Measurements from ENCODE around the gene FRS2.

The FRS2 gene

GRCh38 chr12:69475237-69475975, 5.2 kb downstream of the FRS2 start:
- no peak for TF ChIP-seq GATA3 (IDR thresholded peaks at IDR 0.05; ENCODE audit: low read depth, low read length)
- no peak for TF ChIP-seq GATA2 (IDR thresholded peaks at IDR 0.05; ENCODE audit: low read depth, low read length)

GRCh38 chr12:69476276-69477017, 6.3 kb downstream of the FRS2 start:
- TF ChIP-seq GATA3 (IDR thresholded peaks at IDR 0.05; ENCODE audit: low read depth, low read length) = no peak
- TF ChIP-seq GATA2 (IDR thresholded peaks at IDR 0.05; ENCODE audit: low read depth, low read length) = no peak

- no peak for TF ChIP-seq GATA2 (IDR thresholded peaks at IDR 0.05; ENCODE audit: low read depth, low read length)
- TF ChIP-seq GATA3 (IDR thresholded peaks at IDR 0.05; ENCODE audit: low read depth, low read length) = no peak
Observed at GRCh38 chr12:69479675-69480074, 9.5 kb downstream of the FRS2 start.

GRCh38 chr12:69480698-69481097, 10.5 kb downstream of the FRS2 start:
- no peak for TF ChIP-seq GATA2 (IDR thresholded peaks at IDR 0.05; ENCODE audit: low read depth, low read length)
- no peak for TF ChIP-seq GATA3 (IDR thresholded peaks at IDR 0.05; ENCODE audit: low read depth, low read length)

- TF ChIP-seq GATA3 (IDR thresholded peaks at IDR 0.05; ENCODE audit: low read depth, low read length) = no peak
Observed at GRCh38 chr12:69481133-69481532, 10.9 kb downstream of the FRS2 start.

- no peak for TF ChIP-seq GATA2 (IDR thresholded peaks at IDR 0.05; ENCODE audit: low read depth, low read length)
- TF ChIP-seq GATA3 (IDR thresholded peaks at IDR 0.05; ENCODE audit: low read depth, low read length) = no peak
Observed at GRCh38 chr12:69483700-69484099, 13.5 kb downstream of the FRS2 start.

GRCh38 chr12:69484428-69484827, 14.2 kb downstream of the FRS2 start:
- TF ChIP-seq GATA2 (IDR thresholded peaks at IDR 0.05; ENCODE audit: low read depth, low read length) (no peak), GATA3 (IDR thresholded peaks at IDR 0.05; ENCODE audit: low read depth, low read length) (no peak)

GRCh38 chr12:69490920-69491643, 20.9 kb downstream of the FRS2 start:
- TF ChIP-seq GATA2 (IDR thresholded peaks at IDR 0.05; ENCODE audit: low read depth, low read length) (no peak), GATA3 (IDR thresholded peaks at IDR 0.05; ENCODE audit: low read depth, low read length) (no peak)

- TF ChIP-seq GATA2 (IDR thresholded peaks at IDR 0.05; ENCODE audit: low read depth, low read length) (no peak), GATA3 (IDR thresholded peaks at IDR 0.05; ENCODE audit: low read depth, low read length) (no peak)
Observed at GRCh38 chr12:69492739-69493138, 22.6 kb downstream of the FRS2 start.

GRCh38 chr12:69495071-69495470, 24.9 kb downstream of the FRS2 start:
- TF ChIP-seq GATA2 (IDR thresholded peaks at IDR 0.05; ENCODE audit: low read depth, low read length) (no peak), GATA3 (IDR thresholded peaks at IDR 0.05; ENCODE audit: low read depth, low read length) (no peak)

GRCh38 chr12:69497308-69498026, 27.3 kb downstream of the FRS2 start:
- TF ChIP-seq GATA3 (IDR thresholded peaks at IDR 0.05; ENCODE audit: low read depth, low read length) = no peak
- no peak for TF ChIP-seq GATA2 (IDR thresholded peaks at IDR 0.05; ENCODE audit: low read depth, low read length)

- no peak for TF ChIP-seq GATA2 (IDR thresholded peaks at IDR 0.05; ENCODE audit: low read depth, low read length)
- no peak for TF ChIP-seq GATA3 (IDR thresholded peaks at IDR 0.05; ENCODE audit: low read depth, low read length)
Observed at GRCh38 chr12:69500631-69501030, 30.4 kb downstream of the FRS2 start.

- TF ChIP-seq GATA3 (IDR thresholded peaks at IDR 0.05; ENCODE audit: low read depth, low read length) (no peak), GATA2 (IDR thresholded peaks at IDR 0.05; ENCODE audit: low read depth, low read length) (no peak)
Observed at GRCh38 chr12:69501154-69501895, 31.1 kb downstream of the FRS2 start.
